Measurements from ENCODE around the gene DIPK1B. TPM values are rescaled to one million over a fixed set of nuclear protein-coding genes. Genes with fewer than 3 reads are reported as not detected.

Gene DIPK1B
- total RNA-seq, 3 donors from 2014 or later = 4.8 to 8.2 (median 5.6) TPM

GRCh38 chr9:136682710-136683109 is 29.7 kb upstream of the DIPK1B start:
- intact Hi-C loops (cut with DNase I; ENCODE audit: low total_unique reads) = no loop called here
- Histone ChIP-seq H3K27me3 (no peaks in the 10 kb centered on the region), H3K36me3 (no peaks in the 10 kb centered on the region), H3K9me3 (no peaks in the 10 kb centered on the region), H3K4me1 (peaks cover 8 to 10% of the 10 kb centered on the region in 2 donors), H3K4me3 (no peak overlapping the region), H3K27ac (no peak overlapping the region)
- TF ChIP-seq CTCF (IDR thresholded peaks at IDR 0.05) (no peak), POLR2A (IDR thresholded peaks at IDR 0.05) (no peak), POLR2AphosphoS5 (IDR thresholded peaks at IDR 0.05) (no peak)
- DNase-seq (ENCODE audit: low spot score in 2 of 2) = no peak

GRCh38 chr9:136683173-136683745 is 29.1 kb upstream of the DIPK1B start:
- Histone ChIP-seq H3K27me3 (no peaks in the 10 kb centered on the region), H3K4me1 (peaks cover 8 to 10% of the 10 kb centered on the region in 2 donors), H3K4me3 (no peak overlapping the region), H3K27ac (no peak overlapping the region), H3K9me3 (no peaks in the 10 kb centered on the region), H3K36me3 (no peaks in the 10 kb centered on the region)
- intact Hi-C loops (cut with DNase I; ENCODE audit: low total_unique reads) = no loop called here
- no peak for TF ChIP-seq CTCF (IDR thresholded peaks at IDR 0.05)
- no peak for TF ChIP-seq POLR2A (IDR thresholded peaks at IDR 0.05)
- TF ChIP-seq POLR2AphosphoS5 (IDR thresholded peaks at IDR 0.05) = no peak
- no peak for DNase-seq (ENCODE audit: low spot score in 2 of 2)

- Histone ChIP-seq H3K27ac (no peak overlapping the region), H3K4me1 (peaks cover 8 to 10% of the 10 kb centered on the region in 2 donors), H3K36me3 (no peaks in the 10 kb centered on the region), H3K4me3 (no peak overlapping the region), H3K9me3 (no peaks in the 10 kb centered on the region), H3K27me3 (no peaks in the 10 kb centered on the region)
- intact Hi-C loops (cut with DNase I; ENCODE audit: low total_unique reads) = no loop called here
- no peak for TF ChIP-seq CTCF (IDR thresholded peaks at IDR 0.05)
- no peak for TF ChIP-seq POLR2A (IDR thresholded peaks at IDR 0.05)
- DNase-seq (ENCODE audit: low spot score in 2 of 2) = no peak
Observed at GRCh38 chr9:136683755-136684154, 28.6 kb upstream of the DIPK1B start.

- H3K27ac ChIP-seq = no peak overlapping the region
- intact Hi-C loops (cut with DNase I; ENCODE audit: low total_unique reads) = no loop called here
- DNase-seq (ENCODE audit: low spot score in 2 of 2) = no peak
- H3K9me3 ChIP-seq = no peaks in the 10 kb centered on the region
- H3K4me1 ChIP-seq = peaks cover 8 to 10% of the 10 kb centered on the region in 2 donors
- H3K4me3 ChIP-seq = no peak overlapping the region
- no peaks in the 10 kb centered on the region for H3K36me3 ChIP-seq
- no peak for TF ChIP-seq POLR2A (IDR thresholded peaks at IDR 0.05)
- no peak for TF ChIP-seq POLR2AphosphoS5 (IDR thresholded peaks at IDR 0.05)
- H3K27me3 ChIP-seq = no peaks in the 10 kb centered on the region
Observed at GRCh38 chr9:136684339-136684738, 28.0 kb upstream of the DIPK1B start.

GRCh38 chr9:136684799-136685198 is 27.6 kb upstream of the DIPK1B start:
- no peak for DNase-seq (ENCODE audit: low spot score in 2 of 2)
- TF ChIP-seq CTCF (IDR thresholded peaks at IDR 0.05) (no peak), POLR2A (IDR thresholded peaks at IDR 0.05) (no peak), POLR2AphosphoS5 (IDR thresholded peaks at IDR 0.05) (no peak)
- Histone ChIP-seq H3K27ac (no peak overlapping the region), H3K4me1 (peaks cover 8 to 10% of the 10 kb centered on the region in 2 donors), H3K36me3 (no peaks in the 10 kb centered on the region), H3K27me3 (no peaks in the 10 kb centered on the region), H3K9me3 (no peaks in the 10 kb centered on the region), H3K4me3 (no peak overlapping the region)
- intact Hi-C loops (cut with DNase I; ENCODE audit: low total_unique reads) = no loop called here
